OCI-LY7 (cell line): Measurements from ENCODE around the gene CDC6. TPM values are rescaled to one million over a fixed set of nuclear protein-coding genes. Genes with fewer than 3 reads are reported as not detected.
"Not testable (repeated sequence)": the region's sequence is repeated elsewhere in the genome, so short reads cannot be mapped to it uniquely, and the experiment has no call there.

Experiments
- BruUV-seq: library from RNA; stranded (reverse); fragments of 400-500 nt; replicated peaks from 2 replicates; lab custom pipeline; 2021; lab: Mats Ljungman, UMichigan
- CTCF ChIA-PET: fragments of 300-600 bp; sonication (Branson Sonifier 250); formaldehyde crosslinking; loops from one replicate; lab custom pipeline; 2022; ENCODE audit warnings: antibody characterized with exemption; ENCODE audit not compliant: unreplicated experiment; lab: Charles Lee
- POLR2A ChIA-PET: fragments of 300-600 bp; sonication (Branson Sonifier 250); formaldehyde crosslinking; loops from one replicate; lab custom pipeline; 2022; ENCODE audit warnings: antibody characterized with exemption; lab: Charles Lee
- DNase-seq: peaks from one replicate; pipeline ENCODE4 v3.0.0-alpha.2; 2015; ENCODE audit warnings: low spot score
- H2AFZ ChIP-seq: fragments of 200-600 bp; sonication (generic), shearing (Covaris generic); 2 replicates; pipeline ENCODE4 v1.6.1; 2014; ENCODE audit warnings: mild to moderate bottlenecking, antibody characterized with exemption, low read length, moderate library complexity
- H3K27ac ChIP-seq: fragments of 200-600 bp; sonication (generic); 2 replicates; pipeline ENCODE4 v1.5.1; 2014; ENCODE audit warnings: mixed run types, low read depth, mild to moderate bottlenecking, moderate library complexity, low read length, inconsistent platforms; ENCODE audit not compliant: poor library complexity, severe bottlenecking
- H3K36me3 ChIP-seq: fragments of 200-600 bp; sonication (generic); 2 replicates; pipeline ENCODE4 v1.6.1; 2014; ENCODE audit warnings: mild to moderate bottlenecking, antibody characterized with exemption, low read length, moderate library complexity, mixed read lengths; ENCODE audit not compliant: insufficient read depth
- H3K4me1 ChIP-seq: fragments of 200-600 bp; sonication (generic); 2 replicates; pipeline ENCODE4 v1.5.1; 2014; ENCODE audit warnings: mild to moderate bottlenecking, low read length; ENCODE audit not compliant: insufficient read depth, poor library complexity, severe bottlenecking
- H3K4me2 ChIP-seq: fragments of 200-600 bp; sonication (generic); 2 replicates; pipeline ENCODE4 v1.6.1; 2014; ENCODE audit warnings: mild to moderate bottlenecking, low read length
- H3K4me3 ChIP-seq: fragments of 200-600 bp; sonication (generic); 2 replicates; pipeline ENCODE4 v1.5.1; 2014; ENCODE audit warnings: mild to moderate bottlenecking, low read depth, low read length; ENCODE audit not compliant: poor library complexity, severe bottlenecking
- H3K79me2 ChIP-seq: fragments of 200-600 bp; sonication (generic); 2 replicates; pipeline ENCODE4 v1.6.1; 2016; ENCODE audit warnings: low read depth, mild to moderate bottlenecking, low read length, moderate library complexity, mixed read lengths; ENCODE audit not compliant: insufficient read depth
- H3K9me2 ChIP-seq: fragments of 200-600 bp; sonication (generic); 2 replicates; pipeline ENCODE4 v1.6.1; 2016; ENCODE audit warnings: mild to moderate bottlenecking, low read length, mixed read lengths; ENCODE audit not compliant: insufficient read depth
- H3K9me3 ChIP-seq: fragments of 200-600 bp; sonication (generic); 2 replicates; pipeline ENCODE4 v1.6.1; 2014; ENCODE audit warnings: mild to moderate bottlenecking, mixed run types, low read length, mixed read lengths
- H4K20me1 ChIP-seq: fragments of 200-600 bp; sonication (generic); 2 replicates; pipeline ENCODE4 v1.6.1; 2014; ENCODE audit warnings: mild to moderate bottlenecking, antibody characterized with exemption, low read length, moderate library complexity, mixed read lengths; ENCODE audit not compliant: insufficient read depth
- CTCF ChIP-seq: fragments of 200-600 bp; sonication (generic); conservative IDR thresholded peaks from 2 replicates; pipeline ENCODE4 v1.5.1; 2014; ENCODE audit warnings: mild to moderate bottlenecking, antibody characterized with exemption, low read length, moderate library complexity, mixed read lengths
- EZH2phosphoT487 ChIP-seq: fragments of 200-600 bp; sonication (generic); IDR thresholded peaks from 2 replicates; pipeline ENCODE4 v1.6.1; 2018; ENCODE audit warnings: low read depth, borderline replicate concordance, mild to moderate bottlenecking, mixed run types, antibody characterized with exemption, low read length, moderate library complexity, mixed read lengths
- intact Hi-C: fragments of 100-400 bp; cut with micrococcal nuclease; formaldehyde crosslinking; loops from one replicate; pipeline ENCODE4 v1.10.0; 2022; ENCODE audit not compliant: unreplicated experiment
- total RNA-seq, 2 experiments: library from RNA; depleted of rRNA in 1 of 2; stranded (reverse); fragments of >200 nt in 1 of 2; shearing (Covaris generic) in 1 of 2; gene quantifications; 2 replicates each; pipeline ENCODE4 v1.2.3, GENCODE V29; 2014 to 2022

The CDC6 gene
- total RNA-seq, 2 experiments from 2014 or later: 75.2 to 132 TPM

GRCh38 chr17:40303708-40304551 is 16.3 kb downstream of the CDC6 start:
- Histone ChIP-seq H3K9me2 (no peaks in the 10 kb centered on the region), H2AFZ (no peak overlapping the region), H3K79me2 (no peaks in the 10 kb centered on the region), H3K27ac (no peak overlapping the region), H4K20me1 (peaks cover 18% of the 10 kb centered on the region; the same call in 1 of the 2 replicates), H3K36me3 (peaks cover 66% of the 10 kb centered on the region), H3K4me3 (no peak overlapping the region), H3K9me3 (no peaks in the 10 kb centered on the region), H3K4me1 (peaks cover 8% of the 10 kb centered on the region), H3K4me2 (no peak overlapping the region)
- DNase-seq: no peak
- no TSS peak for BruUV-seq
- POLR2A ChIA-PET: no interaction called here
- intact Hi-C loops: loop anchor here (1.0 to 5.0 kb wide), 2 partner anchors 51 to 228 kb away; no protein-coding TSS in a partner anchor
- TF ChIP-seq CTCF (no peak), EZH2phosphoT487 (no peak)
- CTCF ChIA-PET: interaction anchor here (0.6 kb wide), 1 partner anchor 1365 kb away, joined by 3 read pairs; no protein-coding TSS in a partner anchor

- BruUV-seq, H3K27ac ChIP-seq, H3K9me2 ChIP-seq, H2AFZ ChIP-seq, CTCF ChIA-PET, H3K4me2 ChIP-seq, H3K79me2 ChIP-seq, H3K9me3 ChIP-seq, H3K4me3 ChIP-seq, DNase-seq: not testable (repeated sequence)
- Histone ChIP-seq H4K20me1 (peaks cover 18% of the 10 kb centered on the region; the same call in 1 of the 2 replicates), H3K36me3 (peaks cover 60% of the 10 kb centered on the region), H3K4me1 (peaks cover 14% of the 10 kb centered on the region)
- POLR2A ChIA-PET: interaction anchor here (0.7 kb wide), 1 partner anchor 8 kb away, joined by 3 read pairs; no protein-coding TSS in a partner anchor
- intact Hi-C loops: loop anchor here (5.0 kb wide), 1 partner anchor 228 kb away; no protein-coding TSS in a partner anchor
These were observed 16.8 kb downstream of the CDC6 start for GRCh38 chr17:40304552-40304863.

GRCh38 chr17:40304866-40305265 is 17.2 kb downstream of the CDC6 start:
- H3K9me3 ChIP-seq, H3K4me2 ChIP-seq, CTCF ChIA-PET, BruUV-seq, H3K27ac ChIP-seq, DNase-seq, H3K9me2 ChIP-seq, H3K79me2 ChIP-seq, H2AFZ ChIP-seq, H3K4me3 ChIP-seq: not testable (repeated sequence)
- POLR2A ChIA-PET: interaction anchor here (0.7 kb wide), 1 partner anchor 8 kb away, joined by 3 read pairs; no protein-coding TSS in a partner anchor
- intact Hi-C loops: loop anchor here (5.0 kb wide), 1 partner anchor 227 kb away; no protein-coding TSS in a partner anchor
- Histone ChIP-seq H3K36me3 (peaks cover 56% of the 10 kb centered on the region), H4K20me1 (peaks cover 18% of the 10 kb centered on the region; the same call in 1 of the 2 replicates), H3K4me1 (peaks cover 16% of the 10 kb centered on the region)
